GM12878 (cell line): ENCODE measurements around the gene GPR176. TPM values are rescaled to one million over a fixed set of nuclear protein-coding genes. Genes with fewer than 3 reads are reported as not detected.

ENCODE experiments used
- ATAC-seq: fragments of 200-7000 bp; cut with Tn5 transposase; 3 replicates; pipeline ENCODE4 v1.9.1; 2020; ENCODE audit warnings: mild to moderate bottlenecking, moderate library complexity
- BruUV-seq: library from RNA; stranded (reverse); fragments of 400-500 nt; replicated peaks from 2 replicates; lab custom pipeline; 2021; lab: Mats Ljungman, UMichigan
- CTCF ChIA-PET: fragments of 300-600 bp; sonication (Branson Sonifier 250); formaldehyde crosslinking; extraction: SDS; loops from one replicate; lab custom pipeline; 2021; ENCODE audit warnings: inconsistent platforms; lab: Yijun Ruan, JAX
- POLR2A ChIA-PET: fragments of 350-600 bp; formaldehyde crosslinking; extraction: SDS; loops from one replicate; lab custom pipeline; 2021; ENCODE audit warnings: inconsistent platforms; lab: Charles Lee
- RAD21 ChIA-PET: fragments of 300-600 bp; sonication (Branson Sonifier 250); formaldehyde crosslinking; loops from one replicate; lab custom pipeline; 2023; ENCODE audit warnings: antibody characterized with exemption; ENCODE audit not compliant: unreplicated experiment; lab: Charles Lee
- SMC1A ChIA-PET: fragments of 300-600 bp; sonication (Branson Sonifier 250); formaldehyde crosslinking; loops from one replicate; lab custom pipeline; 2023; ENCODE audit not compliant: unreplicated experiment, uncharacterized antibody; lab: Charles Lee
- DNase-seq: peaks from one replicate; pipeline ENCODE4 v3.0.0-alpha.2; 2011; ENCODE audit warnings: low read depth, low spot score
- FAIRE-seq: peaks from 3 replicates; lab custom pipeline; 2011; peaks lifted over from hg19 to GRCh38; lab: Jason Lieb, UNC
- H2AFZ ChIP-seq: 2 replicates; pipeline ENCODE4 v1.6.0; 2011; ENCODE audit warnings: low read depth, low read length, control low read depth; ENCODE audit not compliant: control insufficient read depth
- H3K27ac ChIP-seq: 2 replicates; pipeline ENCODE4 v1.5.1; 2011; ENCODE audit warnings: control low read depth; ENCODE audit not compliant: control insufficient read depth, insufficient read depth
- H3K27me3 ChIP-seq, 2 experiments: replicated peaks in 1 of 2; 2 replicates each; pipeline versions ENCODE4 v1.6.0 to v1.6.1; 2011; ENCODE audit warnings: low read length in 1 of 2; ENCODE audit not compliant: control insufficient read depth in 2 of 2, insufficient read depth in 2 of 2
- H3K36me3 ChIP-seq, 2 experiments: 2 replicates each; pipeline ENCODE4 v1.5.1; 2011; ENCODE audit warnings: low read length in 1 of 2; ENCODE audit not compliant: control insufficient read depth in 2 of 2, insufficient read depth in 2 of 2
- H3K4me1 ChIP-seq: 2 replicates; pipeline ENCODE4 v1.6.1; 2011; ENCODE audit warnings: mild to moderate bottlenecking, low read length, moderate library complexity, mixed read lengths; ENCODE audit not compliant: control insufficient read depth, insufficient read depth
- H3K4me2 ChIP-seq: 2 replicates; pipeline ENCODE4 v1.6.0; 2011; ENCODE audit warnings: control low read depth; ENCODE audit not compliant: control insufficient read depth, insufficient read depth
- H3K4me3 ChIP-seq: fragments of 200-600 bp; sonication (generic); 2 replicates; pipeline ENCODE4 v1.5.1; 2016
- H3K79me2 ChIP-seq: 2 replicates; pipeline ENCODE4 v1.6.0; 2011; ENCODE audit warnings: low read length; ENCODE audit not compliant: control insufficient read depth, insufficient read depth
- H3K9ac ChIP-seq: 2 replicates; pipeline ENCODE4 v1.8.0; 2011; ENCODE audit warnings: low read length, control low read depth, mixed read lengths; ENCODE audit not compliant: control insufficient read depth, insufficient read depth
- H3K9me3 ChIP-seq: replicated peaks from 3 replicates; pipeline ENCODE4 v1.5.1; 2011; ENCODE audit warnings: mild to moderate bottlenecking, low read length; ENCODE audit not compliant: control insufficient read depth, insufficient read depth
- H4K20me1 ChIP-seq: 2 replicates; pipeline ENCODE4 v1.6.0; 2011; ENCODE audit not compliant: control insufficient read depth, insufficient read depth
- BCLAF1 ChIP-seq: fragments of 450-650 bp; IDR thresholded peaks from 2 replicates; pipeline ENCODE4 v1.6.1; 2017; ENCODE audit warnings: antibody characterized with exemption, mild to moderate bottlenecking, moderate library complexity
- CREM ChIP-seq: IDR thresholded peaks from 2 replicates; pipeline ENCODE4 v1.6.1; 2014; ENCODE audit warnings: antibody characterized with exemption, low read depth
- GABPA ChIP-seq: IDR thresholded peaks from 2 replicates; pipeline ENCODE4 v1.6.1; 2014; ENCODE audit warnings: antibody characterized with exemption, low read depth, mild to moderate bottlenecking, inconsistent platforms
- MTA3 ChIP-seq: IDR thresholded peaks from 2 replicates; pipeline ENCODE4 v1.6.1; 2012; ENCODE audit warnings: low read length, inconsistent platforms, borderline replicate concordance
- POLR2A ChIP-seq: IDR thresholded peaks from 2 replicates; pipeline ENCODE4 v1.6.1; 2011; ENCODE audit warnings: low read depth, mild to moderate bottlenecking, low read length
- POLR2AphosphoS5 ChIP-seq: IDR thresholded peaks from 2 replicates; pipeline ENCODE4 v1.6.1; 2011; ENCODE audit warnings: mild to moderate bottlenecking, low read length, inconsistent platforms
- RFX5 ChIP-seq: IDR thresholded peaks from 2 replicates; pipeline ENCODE4 v1.6.1; 2011; ENCODE audit warnings: low read depth, low read length, improper control_type of control experiment
- YY1 ChIP-seq: IDR thresholded peaks from 2 replicates; pipeline ENCODE4 v1.6.1; 2011; ENCODE audit warnings: low read depth, mild to moderate bottlenecking, low read length
- ZNF207 ChIP-seq: fragments of 450-650 bp; IDR thresholded peaks from 2 replicates; pipeline ENCODE4 v1.6.1; 2014; ENCODE audit warnings: antibody characterized with exemption, mild to moderate bottlenecking, borderline replicate concordance
- WGBS: methylation state at CpG from one replicate; pipeline ENCODE4 v1.1.6; 2016; ENCODE audit warnings: low lambda C conversion rate; ENCODE audit not compliant: insufficient replicate concordance, insufficient coverage; ENCODE audit errors: missing lambda C conversion rate; 5-methylcytosine and 5-hydroxymethylcytosine counted together
- in situ Hi-C: fragments of 300-500 bp; cut with MboI; formaldehyde crosslinking; loops from 9 replicates; pipeline ENCODE4 v1.14.3; 2018; ENCODE audit warnings: mixed read lengths
- intact Hi-C: fragments of 100-400 bp; cut with micrococcal nuclease; formaldehyde crosslinking; loops from one replicate; pipeline ENCODE4 v1.14.2; 2022; ENCODE audit not compliant: unreplicated experiment
- polyA plus RNA-seq, 11 experiments: library from polyadenylated mRNA; depleted of rRNA in 4 of 11; unstranded in 6 of 11; stranded (reverse) in 5 of 11; fragments of >200 nt; fragmentation: Nextera tagmentation in 4 of 11; fragmentation: Illumina TruSeq in 1 of 11; extraction: Ambion mirVana in 4 of 11; extraction: Trizol in 1 of 11; gene quantifications; 1 replicate in 1 of 11; 2 replicates in 10 of 11; pipeline versions ENCODE4 v1.2.1 to v1.2.3, GENCODE V29; 2011 to 2016; ENCODE audit warnings: inconsistent platforms in 2 of 11, missing spikeins in 2 of 11, low read depth in 1 of 11
- total RNA-seq, 4 experiments: library from RNA; depleted of rRNA in 3 of 4; stranded (reverse); fragments of >200 nt in 3 of 4; fragmentation: Illumina TruSeq in 1 of 4; extraction: Trizol in 1 of 4; gene quantifications; 2 replicates each; pipeline versions ENCODE4 v1.2.1 to v1.2.3, GENCODE V29; 2013 to 2021

The GPR176 gene
- total and polyA plus RNA-seq, 10 of the 15 experiments (the other 5 are each of a cell fraction or from before 2014, with no cell fraction given) = 0.02 to 0.33 (median 0.16) TPM; not detected in 4

- Histone ChIP-seq H3K79me2 (no peaks in the 10 kb centered on the region), H3K36me3 (no peaks in the 10 kb centered on the region), H3K9me3 (no peaks in the 10 kb centered on the region)
- intact Hi-C loops = no loop called here
- CTCF ChIA-PET = interaction anchor here (0.6 kb wide), 1 partner anchor 34 kb away, joined by 4 read pairs; no protein-coding TSS in a partner anchor
- 12% methylated on average over 4 of the region's 4 CpGs for WGBS
- SMC1A ChIA-PET = no interaction called here
- RAD21 ChIA-PET = no interaction called here
- TF ChIP-seq MTA3 = no peak
- TF ChIP-seq BCLAF1 = no peak
- no peak for TF ChIP-seq ZNF207
- no peak for TF ChIP-seq POLR2AphosphoS5
- no peak for TF ChIP-seq RFX5
- no peak for TF ChIP-seq GABPA
- no peak for TF ChIP-seq YY1
- no peak for TF ChIP-seq POLR2A
- TF ChIP-seq CREM = no peak
- TF ChIP-seq, all 136 proteins: peak for 0
- no TSS peak for BruUV-seq
- FAIRE-seq (no peak), ATAC-seq (no peak), DNase-seq (no peak)
- in situ Hi-C loops = no loop called here
- peaks cover 7% of the 10 kb centered on the region for H3K4me1 ChIP-seq
- H3K9ac ChIP-seq = no peak overlapping the region
- no peak overlapping the region for H3K4me2 ChIP-seq
- H3K27ac ChIP-seq = no peak overlapping the region
- no peaks in the 10 kb centered on the region for H4K20me1 ChIP-seq
- no peak overlapping the region for H3K4me3 ChIP-seq
- POLR2A ChIA-PET = no interaction called here
- no peak overlapping the region for H2AFZ ChIP-seq
- H3K27me3 ChIP-seq = no peaks in the 10 kb centered on the region
Measured at GRCh38 chr15:39792844-39793335, 127.2 kb downstream of the GPR176 start.
